GM18511 (cell line): ENCODE results near the gene NUDT22.

ENCODE experiments used
- ATAC-seq: cut with Tn5 transposase; IDR thresholded peaks from one replicate; pipeline ENCODE4 v1.9.1; 2021; ENCODE audit warnings: mild to moderate bottlenecking, moderate library complexity; ENCODE audit not compliant: unreplicated experiment

The NUDT22 gene, protein sequence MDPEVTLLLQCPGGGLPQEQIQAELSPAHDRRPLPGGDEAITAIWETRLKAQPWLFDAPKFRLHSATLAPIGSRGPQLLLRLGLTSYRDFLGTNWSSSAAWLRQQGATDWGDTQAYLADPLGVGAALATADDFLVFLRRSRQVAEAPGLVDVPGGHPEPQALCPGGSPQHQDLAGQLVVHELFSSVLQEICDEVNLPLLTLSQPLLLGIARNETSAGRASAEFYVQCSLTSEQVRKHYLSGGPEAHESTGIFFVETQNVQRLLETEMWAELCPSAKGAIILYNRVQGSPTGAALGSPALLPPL

DNA sequence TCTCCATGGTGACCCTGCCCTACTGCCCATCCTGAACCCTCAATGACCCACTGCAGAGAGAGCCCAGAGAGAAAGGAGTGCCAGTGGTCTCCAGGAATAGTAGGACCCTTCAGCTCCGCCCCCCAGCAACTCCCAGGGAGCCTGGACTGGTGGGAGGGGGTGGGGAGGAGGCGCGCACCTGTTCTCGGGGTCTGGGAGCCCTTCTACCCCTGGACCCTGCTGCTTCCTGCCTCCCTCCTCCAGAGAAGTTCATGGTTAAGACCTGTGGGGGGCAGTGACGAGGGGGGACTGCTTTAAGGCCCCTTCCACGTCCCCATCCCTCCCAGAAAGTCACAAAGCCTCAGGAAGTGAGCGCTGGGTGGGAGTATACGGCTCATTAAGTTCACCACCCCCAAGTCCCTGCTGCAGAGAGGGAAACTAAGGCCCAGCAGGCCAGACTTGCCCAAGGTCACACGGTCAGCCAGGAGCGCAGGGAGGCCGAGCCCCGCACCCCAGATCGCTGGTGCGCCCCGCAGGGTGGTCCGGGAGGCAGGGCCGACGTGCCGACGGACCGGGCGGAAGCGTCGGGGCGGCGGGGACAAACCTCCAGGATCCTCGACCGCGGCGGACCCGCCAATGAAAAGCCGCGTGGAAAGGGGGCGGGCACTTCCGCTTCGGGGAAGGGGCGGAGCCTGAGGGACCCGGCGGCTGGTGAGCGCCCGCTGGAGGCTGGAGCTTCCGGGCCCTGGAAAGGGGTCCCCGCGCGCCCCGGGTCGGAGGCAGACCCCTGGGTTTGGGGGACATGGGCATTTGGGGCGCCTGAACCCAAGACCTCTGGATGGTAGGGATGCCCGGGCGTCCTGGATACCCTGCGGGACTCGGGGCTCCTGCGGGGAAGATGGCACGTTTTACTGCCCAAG is at the start of gene NUDT22, which contains the start of gene TRPT1:
TSS of gene NUDT22 (plus strand) at position 667 of the 899 bp plus-strand sequence. CDS start 379 bp downstream, outside the sequence.
TSS of gene TRPT1 (minus strand) at position 579 of the 899 bp plus-strand sequence. CDS start at position 253, 326 bp downstream.
- ATAC-seq = peak; percentile 55

DNA sequence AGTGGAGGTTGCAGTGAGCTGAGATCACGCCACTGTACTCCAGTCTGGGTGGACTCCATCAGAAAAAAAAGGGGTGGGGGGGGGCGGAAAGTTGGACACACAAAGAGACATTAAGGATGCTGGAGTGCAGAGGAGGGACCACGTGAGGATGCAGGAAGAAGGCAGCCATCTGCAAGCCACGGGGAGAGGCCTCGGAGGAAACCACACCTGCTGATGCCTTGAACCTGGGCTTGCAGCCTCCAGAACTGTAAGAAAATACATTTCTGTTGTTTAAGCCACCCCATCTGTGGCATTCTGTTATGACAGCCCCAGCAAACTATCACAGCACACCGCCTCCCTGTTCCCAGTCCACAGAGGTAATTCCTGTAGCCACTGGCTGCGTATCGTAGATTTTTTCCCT is 49.3 kb upstream of the NUDT22 start:
- ATAC-seq = no peak

DNA sequence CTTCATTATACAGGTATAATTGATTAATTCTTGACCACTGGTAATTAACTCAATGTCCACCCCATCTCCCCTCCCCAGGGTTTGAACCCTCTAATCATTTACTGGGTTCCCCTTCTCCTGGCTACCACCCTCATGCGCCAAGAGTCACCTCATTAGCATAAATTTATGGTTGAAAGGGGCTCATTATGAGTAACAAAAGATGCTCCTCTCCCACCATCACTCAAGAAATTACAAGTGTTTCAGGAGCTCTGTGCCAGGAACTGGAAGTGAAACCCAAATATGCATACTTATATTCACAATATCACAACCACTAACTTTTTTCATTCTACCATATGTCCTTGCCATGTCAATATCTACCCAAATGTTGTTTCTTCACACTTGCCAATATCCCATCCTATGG is 47.9 kb upstream of the NUDT22 start:
- no peak for ATAC-seq

DNA sequence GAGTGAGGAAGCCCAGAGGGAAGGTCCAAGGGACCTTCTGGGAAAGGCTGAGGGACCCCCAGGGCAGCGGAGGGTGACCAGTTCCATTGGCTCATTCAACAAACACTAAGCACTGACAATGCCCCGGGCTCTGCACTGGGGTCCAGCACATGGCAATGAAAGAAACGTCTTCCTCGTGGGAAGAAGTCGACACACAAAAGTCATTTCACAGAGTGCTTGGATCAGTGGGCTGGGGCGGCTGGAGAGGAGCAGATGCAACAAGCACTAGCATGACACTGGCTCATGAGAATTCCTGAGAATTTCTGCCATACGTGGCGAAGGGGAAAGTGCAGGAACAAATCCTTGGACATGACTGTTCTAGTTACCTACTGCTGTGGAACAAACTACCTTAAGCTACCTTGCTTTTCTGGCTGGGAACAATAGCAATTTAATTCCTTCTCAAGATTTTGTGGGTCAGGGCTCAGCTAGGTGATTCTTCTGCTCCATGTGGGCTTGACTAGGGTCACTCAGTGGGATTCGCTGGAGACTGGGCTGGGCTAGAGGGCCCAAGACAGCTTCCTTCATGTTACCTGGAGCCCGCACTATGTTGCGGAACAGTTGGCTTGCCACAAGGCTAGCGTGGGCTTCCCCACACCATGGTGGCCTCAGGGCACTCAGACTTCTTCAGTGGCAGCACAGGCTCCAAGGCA is 47.0 kb upstream of the NUDT22 start:
- no peak for ATAC-seq

DNA sequence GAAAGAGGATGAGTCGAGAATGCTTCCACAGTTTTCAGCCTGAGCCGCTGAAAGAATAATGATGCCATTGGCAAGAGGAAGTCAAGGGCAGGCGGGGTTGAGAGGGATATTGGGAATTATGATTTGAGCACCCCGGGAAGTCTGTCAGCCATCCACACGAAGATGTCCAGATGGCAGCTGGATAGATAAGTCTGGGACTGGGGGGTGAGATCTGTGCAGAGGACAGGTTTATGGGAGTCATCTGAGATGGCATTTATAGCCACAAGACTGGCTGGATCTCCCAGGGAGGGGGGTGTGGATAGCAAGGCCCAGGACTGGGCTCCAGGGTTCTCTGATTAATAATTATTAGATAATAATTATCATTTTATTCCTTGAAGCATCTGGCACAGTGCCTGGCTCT is 45.2 kb upstream of the NUDT22 start:
- no peak for ATAC-seq

DNA sequence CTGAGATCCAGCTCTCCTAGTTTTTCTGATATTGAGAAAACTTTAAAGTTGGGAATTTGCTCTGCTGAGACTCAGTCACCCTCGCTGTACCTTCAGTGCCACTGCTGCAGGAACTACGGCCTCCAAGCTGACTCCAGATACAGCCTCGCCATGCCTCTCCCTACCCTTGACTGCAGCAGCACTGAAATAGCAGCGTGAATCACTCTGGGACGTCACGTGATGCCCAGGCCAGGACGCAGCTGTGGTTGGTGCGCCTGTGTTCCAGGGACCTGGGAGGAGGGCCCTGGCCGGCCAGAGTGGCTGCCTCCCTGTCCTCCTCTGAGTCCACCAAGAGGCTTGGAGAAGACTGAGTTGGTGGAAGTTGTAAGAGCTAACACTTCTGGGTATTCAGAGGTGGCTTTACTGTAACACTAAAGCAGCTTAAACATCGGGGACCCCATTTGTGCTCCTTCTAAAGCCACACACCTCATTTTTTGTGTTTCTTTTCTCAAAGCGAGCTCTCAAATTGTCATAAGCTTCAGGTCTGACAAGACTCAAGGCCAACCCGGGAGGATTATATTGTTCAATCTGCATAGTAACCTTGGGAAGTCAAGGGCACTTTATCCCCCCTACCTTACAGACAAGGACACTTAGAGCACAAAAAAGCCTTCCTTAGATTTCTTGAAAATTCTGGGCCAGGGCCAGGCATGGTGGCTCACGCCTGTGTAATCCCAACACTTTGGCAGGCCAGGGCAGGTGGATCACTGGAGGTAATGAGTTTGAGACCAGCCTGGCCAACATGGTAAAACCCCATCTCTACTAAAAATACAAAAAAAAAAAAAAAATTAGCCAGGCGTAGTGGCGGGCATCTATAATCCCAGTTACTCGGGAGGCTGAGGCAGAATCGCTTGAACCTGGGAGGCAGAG is 44.3 kb upstream of the NUDT22 start:
- ATAC-seq = no peak

DNA sequence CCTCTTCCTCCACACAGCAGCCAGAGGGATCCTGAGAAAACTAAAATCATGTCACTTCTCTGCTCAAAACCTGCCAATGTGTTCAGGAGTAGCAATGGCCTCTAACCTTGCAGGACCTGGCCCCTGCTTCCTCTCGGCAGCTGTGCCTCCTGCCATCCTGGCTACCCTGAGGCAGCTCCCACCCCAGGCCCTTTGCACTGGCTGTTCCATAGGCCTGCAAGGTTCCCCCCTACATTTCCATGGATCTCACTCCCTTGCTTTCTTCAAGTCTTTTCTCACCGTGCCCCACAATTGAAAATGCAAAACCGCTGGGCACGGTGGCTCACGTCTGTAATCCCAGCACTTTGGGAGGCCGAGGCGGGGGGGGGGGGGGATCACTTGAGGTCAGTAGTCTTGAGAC is 42.2 kb upstream of the NUDT22 start:
- ATAC-seq = no peak

DNA sequence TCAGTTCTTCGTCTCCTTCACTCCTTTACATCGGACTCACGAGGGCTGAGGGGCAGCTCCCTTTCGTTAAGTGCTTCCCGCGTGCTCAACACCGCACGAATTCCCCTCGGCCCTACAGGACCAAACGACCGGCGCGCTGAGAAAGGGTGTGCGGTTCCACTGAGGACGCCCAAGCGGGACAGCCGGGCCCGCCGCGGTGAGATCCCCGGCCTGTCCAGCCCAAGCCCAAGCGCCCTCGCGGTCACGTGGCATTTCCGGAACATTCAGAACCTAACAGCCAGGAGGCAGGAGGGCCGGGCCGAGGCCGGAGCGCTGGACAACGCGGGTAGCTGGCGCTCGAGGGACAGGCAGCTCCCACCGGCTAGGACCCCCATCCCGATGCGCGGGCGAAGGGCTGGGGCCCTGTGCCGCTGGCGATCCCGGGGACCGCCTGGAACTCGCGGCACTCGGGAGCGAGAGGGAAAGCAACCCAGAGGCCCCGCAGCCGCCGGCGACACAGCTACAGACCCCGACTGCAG is 40.8 kb upstream of the NUDT22 start:
- peak; percentile 16 for ATAC-seq

DNA sequence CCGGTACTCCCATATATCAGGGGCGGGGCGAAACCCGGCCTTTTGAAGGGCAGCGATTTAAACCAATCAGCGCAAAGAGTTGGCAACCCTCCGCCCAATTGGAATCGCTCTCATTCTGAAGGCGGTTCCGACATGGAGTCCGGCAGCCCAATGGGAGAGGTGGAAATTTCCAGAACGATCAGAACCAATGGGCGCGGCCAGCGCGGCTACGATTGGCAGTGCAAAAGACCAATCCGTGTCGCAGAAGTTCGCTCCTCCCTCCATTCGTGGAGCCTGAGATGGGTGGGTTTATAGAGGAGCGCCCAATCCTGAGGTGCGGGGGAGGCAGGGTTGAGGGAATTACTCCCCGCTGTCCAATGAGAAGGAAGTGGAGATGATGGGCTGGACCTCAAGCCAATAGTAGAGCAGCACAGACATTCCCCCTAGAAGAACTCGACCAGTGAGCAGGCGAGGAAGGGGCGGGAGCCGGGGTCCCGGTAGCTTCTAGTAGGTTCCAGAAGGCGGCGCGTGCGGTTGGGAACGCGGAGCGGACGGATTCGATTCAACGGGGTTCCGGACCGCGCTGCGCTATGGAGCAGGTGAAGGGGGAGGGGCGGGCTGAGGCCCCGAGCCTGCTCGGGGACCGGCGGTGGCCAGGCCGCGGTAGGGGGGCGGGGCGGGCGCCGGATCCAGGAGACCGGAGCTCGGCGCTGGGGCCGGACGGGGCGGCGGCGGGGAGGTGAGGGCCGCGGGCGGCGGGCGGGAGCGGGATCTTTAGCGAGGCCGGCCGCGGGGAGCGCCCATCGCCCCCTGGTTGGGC is 40.2 kb upstream of the NUDT22 start, which contains the start of gene STIP1:
TSS of gene STIP1 (plus strand) at position 479 of the 799 bp plus-strand sequence. CDS start at position 570, 91 bp downstream.
- ATAC-seq = peak; percentile 87

DNA sequence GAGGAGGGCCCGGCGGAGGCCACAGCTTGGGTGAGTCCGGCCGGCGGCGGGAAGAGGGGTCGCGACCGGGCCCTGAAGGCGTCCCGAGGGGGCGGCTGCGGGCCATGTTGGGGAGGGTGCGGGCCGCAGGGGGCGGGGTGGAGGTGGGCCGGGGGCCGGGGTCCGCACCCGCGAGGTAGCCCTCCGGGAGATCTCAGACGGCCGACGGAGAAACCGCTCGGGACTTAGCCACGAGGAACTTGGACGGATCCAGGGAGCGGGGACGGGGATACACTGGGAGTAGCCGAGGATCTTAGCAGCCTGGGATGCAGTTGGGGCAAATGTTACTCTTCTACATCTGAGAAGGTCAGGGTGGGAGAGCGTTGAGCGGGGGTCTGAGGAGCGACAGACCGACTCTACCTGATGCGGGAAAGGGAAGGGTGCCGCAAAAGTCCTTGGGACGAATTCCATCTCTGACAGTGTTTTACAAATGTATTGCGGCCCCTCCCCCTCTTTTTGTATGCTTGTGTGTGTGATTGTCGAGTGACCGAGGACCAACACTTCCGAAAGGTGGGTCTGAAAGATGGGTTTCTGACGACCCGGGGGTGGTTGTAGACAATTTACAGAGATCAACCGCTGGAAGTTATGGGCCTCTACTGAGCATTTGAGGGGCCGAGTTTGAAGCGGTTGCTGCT is 39.4 kb upstream of the NUDT22 start:
- ATAC-seq = no peak

DNA sequence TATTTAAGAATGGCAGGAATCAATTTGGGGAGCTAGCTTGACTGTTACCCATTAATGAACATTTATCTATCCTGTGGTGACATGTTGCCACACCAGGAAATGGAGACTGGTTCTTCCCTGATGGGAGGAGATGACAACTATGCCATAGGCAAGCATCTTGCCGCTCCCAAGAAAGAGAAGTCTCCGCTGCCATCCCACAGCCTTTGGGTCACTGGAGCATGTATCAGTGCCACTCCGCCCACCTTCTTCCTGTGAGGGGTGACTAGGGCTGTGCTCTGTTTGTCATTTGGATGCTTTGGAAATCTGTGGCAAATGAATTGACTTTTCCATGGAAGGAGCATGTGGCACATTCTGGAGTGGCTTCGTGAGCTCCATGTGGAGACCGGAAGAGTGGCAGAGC is 33.6 kb upstream of the NUDT22 start:
- no peak for ATAC-seq

DNA sequence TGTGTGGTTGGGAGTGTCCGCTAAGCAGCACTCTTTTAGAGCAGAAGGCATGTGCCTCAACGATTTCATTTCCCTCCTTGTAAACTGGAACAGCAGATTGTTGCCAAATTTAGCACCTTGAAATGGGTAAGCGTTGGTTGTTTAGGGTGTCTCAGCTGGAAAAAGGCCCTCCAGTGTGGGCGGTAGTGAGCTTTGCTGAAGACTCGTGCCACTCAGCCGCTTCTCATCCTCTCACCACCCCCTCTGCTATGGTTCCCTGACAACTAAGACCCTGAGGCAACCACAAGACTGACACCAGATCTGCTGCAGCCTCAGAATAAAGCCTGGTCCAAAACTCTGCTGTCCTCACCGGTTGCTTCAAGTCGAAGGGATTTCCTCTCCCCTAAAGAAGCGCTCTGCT is 29.4 kb upstream of the NUDT22 start:
- ATAC-seq = no peak

DNA sequence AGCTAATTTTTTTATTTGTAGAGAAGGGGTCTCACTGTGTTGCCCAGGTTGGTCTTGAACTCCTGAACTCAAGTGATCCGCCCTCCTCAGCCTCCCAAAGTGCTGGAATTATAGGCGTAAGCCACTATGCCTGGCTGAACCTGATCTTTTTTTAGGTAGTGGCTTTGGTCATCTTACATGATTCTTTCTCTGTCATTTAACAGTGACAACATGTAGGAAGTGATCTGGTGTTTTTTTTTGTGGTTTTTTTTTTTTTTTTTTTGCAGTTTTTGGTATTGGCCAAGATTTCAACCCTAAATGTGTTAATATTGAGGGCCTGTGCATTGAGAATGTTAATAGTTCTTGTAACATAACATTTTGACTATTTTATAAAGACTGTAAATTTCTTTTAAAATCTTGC is 27.6 kb upstream of the NUDT22 start:
- ATAC-seq = no peak

DNA sequence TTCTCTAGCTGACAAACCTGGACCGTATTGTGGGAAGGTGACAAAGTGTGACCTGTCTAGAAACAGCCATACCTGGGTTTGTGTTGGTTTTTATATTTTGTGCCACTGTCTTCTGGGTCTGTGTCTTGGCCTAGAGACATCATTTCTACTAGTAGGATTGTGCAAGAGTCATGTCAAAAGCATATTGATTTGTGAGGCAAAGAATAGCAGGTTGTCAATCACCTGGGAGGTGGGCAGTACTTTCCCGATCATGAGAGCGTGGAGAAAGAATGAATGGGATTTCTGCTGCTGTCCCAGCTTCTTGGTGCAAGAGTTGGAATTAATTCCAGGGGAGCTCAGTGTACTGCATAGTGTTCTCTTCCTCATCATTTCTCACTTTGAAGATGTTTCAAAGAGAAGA is 24.5 kb upstream of the NUDT22 start:
- no peak for ATAC-seq

DNA sequence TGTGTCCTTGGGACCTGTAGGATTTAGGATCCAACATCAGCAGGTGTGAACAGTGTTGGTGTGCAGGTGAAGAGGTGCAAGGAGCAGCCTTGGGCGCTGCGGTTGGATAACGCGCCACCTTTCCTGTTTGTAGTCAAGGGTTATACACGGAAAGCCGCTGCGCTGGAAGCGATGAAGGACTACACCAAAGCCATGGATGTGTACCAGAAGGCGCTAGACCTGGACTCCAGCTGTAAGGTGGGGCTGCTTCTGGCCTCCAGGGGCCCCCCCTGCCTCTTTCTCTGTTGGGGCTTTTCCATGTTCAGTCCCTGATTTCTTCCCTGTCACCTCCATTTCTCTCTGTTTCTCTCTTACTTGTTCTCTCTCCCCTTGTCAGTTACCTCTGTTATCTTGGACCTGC is 23.1 kb upstream of the NUDT22 start:
- ATAC-seq = no peak

DNA sequence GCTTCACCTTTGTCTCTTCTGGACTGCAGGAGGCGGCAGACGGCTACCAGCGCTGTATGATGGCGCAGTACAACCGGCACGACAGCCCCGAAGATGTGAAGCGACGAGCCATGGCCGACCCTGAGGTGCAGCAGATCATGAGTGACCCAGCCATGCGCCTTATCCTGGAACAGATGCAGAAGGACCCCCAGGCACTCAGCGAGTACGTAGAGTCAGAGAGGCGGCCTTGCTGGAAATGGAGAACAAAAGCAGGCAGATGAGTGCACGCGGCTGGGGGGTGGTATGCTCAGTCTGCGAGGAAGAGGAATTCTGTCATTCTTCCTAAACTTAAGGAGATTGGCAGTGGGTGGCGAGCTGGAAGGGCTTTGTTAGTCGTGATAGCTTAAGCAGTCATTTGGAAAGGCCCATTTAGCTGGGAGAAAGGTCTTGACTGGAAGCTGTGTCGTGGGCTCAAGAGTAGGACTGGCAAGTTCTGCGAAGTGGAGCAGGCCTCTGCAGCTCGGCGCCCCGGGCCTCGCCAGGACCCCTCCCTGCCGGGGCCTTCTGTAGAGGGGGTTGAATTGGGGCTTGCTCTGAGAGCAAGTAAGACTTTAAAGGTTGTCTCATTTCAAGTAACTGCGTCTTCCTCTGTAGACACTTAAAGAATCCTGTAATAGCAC is 22.5 kb upstream of the NUDT22 start:
- ATAC-seq = no peak

DNA sequence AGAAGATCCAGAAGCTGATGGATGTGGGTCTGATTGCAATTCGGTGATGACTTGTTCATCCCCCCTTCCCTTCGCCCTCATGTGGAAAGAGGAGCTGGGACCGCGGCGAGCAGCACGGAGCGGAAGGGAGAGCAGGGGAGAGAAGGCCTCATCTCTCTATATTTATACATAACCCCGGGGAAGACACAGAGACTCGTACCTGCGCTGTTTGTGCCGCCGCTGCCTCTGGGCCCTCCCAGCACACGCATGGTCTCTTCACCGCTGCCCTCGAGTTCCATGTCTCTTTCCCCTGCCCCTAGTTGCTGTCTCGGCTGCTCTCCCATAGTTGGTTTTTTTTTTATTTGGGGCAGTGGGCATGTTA is 22.0 kb upstream of the NUDT22 start:
- no peak for ATAC-seq

DNA sequence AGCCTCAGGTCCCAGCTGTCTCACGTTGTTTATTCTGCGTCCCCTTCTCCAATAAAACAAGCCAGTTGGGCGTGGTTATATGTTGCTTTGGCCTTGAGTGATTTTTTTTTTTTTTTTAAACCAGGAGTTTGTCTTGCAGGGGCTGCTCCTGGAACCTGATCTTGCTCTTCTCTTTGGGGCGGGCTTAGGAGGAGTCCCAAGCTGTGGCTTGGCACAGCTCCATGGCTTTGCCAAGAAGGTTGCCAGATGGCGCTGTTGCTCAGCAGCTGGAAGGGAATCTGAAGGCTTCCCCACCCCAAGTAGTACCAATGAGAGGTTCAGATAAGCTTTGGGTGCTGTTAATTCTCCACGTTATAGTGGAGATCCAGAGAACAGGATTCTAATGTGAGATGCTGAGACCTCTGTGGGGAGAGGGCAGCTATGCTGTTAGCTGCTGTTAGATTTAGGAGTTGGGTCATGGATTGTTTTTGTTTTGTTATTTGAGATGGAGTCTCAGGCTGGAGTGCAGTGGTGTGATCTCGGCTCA is 21.5 kb upstream of the NUDT22 start:
- no peak for ATAC-seq
